CD4-positive, alpha-beta T cell treated with Interleukin-15 for 1 hour (primary cell): ENCODE results near the gene PRDM9.
A peak's percentile ranks its signal among the peaks of the same experiment; 100 is the strongest.
"Not testable (repeated sequence)": the region's sequence is repeated elsewhere in the genome, so short reads cannot be mapped to it uniquely, and the experiment has no call there.

Source experiments
- DNase-seq: peaks from one replicate; pipeline ENCODE4 v3.0.0-alpha.2; 2020

PRDM9 gene

DNA sequence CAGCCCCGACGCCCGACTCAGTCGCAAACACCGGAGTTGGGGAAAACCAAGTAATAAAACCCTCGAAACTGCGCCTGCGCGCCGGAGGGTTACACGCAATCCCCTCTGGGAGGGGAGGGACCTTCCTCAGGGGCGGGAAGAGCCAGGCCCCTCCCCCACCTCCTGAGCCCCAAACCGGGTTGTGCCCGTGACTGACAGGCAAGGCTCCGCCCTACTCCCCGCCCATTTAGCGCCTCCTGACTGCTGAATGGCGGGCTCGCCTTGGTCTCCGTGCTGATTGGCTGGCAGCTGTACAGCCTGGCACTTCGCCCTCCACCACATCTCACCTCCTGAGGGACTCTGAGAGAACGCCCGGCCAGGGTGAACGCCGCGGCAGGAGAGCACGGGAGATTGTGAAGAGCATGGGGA, at the start of gene PRDM9:
Gene PRDM9, plus strand, starts transcription at position 332 of the 408 bp plus-strand sequence. CDS start 1,425 bp downstream, outside the sequence.
- peak; percentile 22 for DNase-seq

DNA sequence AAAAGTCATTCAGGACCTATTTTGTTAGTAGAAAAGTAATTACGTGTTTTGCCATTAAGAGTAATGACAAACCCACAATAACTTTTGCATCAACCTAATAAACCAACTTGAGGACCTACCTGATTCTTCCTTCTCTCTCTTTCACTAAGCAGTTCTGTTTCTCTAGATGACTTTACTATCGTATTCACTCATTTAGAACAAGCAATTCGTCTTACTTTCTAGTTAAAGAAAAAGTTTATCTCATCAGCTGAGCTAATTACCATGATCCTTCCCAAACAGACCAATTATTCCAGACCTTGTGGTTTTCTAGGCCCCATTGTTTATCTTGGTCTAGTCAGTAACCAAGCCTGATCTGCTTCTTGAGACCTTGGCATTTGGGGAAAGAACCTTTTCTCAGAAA, 49.6 kb upstream of the PRDM9 start:
- no peak for DNase-seq

DNA sequence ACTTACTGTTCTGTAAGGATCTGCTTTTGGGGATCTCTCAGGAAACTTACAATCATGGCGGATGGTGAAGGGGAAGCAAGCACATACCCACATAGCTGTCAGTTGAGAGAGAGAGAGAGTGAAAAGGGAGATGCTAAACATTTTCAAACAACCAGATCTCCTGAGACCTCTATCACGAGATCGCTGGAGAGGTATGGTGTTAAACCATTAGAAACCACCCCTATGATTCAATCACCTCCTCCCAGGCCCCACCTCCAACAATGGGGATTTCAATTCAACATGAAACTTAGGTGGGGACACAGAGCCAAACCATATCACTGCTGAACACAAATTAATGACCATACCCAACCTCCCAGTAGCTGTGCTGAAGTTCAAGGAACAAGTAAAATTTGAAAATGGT, 48.2 kb upstream of the PRDM9 start:
- no peak for DNase-seq

DNA sequence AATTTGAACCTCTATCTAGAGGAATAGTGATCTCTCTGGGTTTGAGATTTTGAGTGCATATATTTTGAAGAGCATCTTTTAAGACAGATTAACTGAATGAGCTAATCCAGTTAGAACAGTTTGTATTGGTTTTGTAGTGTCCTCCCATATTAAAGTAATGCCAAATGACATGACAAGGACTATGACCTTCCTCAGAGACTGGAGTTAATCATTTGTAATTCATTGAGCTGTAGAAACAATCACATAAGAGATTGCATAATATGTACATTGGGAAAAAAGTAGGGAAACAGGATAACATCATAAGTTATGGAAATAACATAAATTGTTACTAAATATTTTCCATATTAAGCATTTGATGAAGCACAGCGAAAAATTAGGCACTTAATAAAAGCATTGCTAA, 45.8 kb upstream of the PRDM9 start:
- no peak for DNase-seq

DNA sequence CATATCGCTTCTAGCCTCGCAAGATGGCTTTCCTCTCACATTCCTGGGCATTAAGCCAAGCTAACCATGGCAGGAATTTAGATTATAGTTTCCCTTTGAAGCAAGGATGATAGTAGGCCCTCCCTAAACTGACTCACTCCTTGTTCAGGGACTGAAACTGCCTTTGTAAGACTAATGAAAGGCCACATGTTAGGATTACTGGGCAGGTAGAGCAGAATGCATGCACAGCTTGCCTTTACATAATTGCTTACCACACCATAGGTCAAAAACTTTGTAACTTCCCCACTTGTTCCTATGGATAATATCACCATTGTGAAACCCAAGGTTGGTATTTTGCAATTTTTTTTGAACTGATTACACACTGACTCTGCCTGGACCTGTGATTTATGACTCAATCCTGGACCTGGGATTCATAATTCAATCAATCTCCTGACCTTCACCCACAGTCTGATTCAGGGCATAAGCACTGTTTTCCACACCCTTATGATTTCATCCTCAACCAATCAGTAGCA, 41.0 kb upstream of the PRDM9 start:
- DNase-seq, result no peak

DNA sequence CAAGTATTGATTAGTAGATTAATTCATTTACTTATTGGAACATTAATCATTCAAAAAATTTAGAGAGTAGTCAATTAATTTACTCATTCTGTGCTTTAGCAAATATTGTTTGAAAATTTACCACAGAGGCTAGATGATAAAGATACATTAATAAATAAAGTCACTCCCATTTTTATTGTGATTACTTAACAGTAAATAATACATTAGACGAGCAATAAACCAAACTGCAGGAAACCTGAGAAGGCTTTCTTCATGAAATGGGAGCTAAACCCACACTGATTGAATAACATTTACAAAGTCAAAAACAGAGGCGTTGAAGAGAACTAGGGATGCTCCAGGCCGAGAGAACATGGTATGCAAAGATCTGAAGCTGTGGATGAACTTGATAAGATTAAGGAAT, 38.8 kb upstream of the PRDM9 start:
- no peak for DNase-seq

DNA sequence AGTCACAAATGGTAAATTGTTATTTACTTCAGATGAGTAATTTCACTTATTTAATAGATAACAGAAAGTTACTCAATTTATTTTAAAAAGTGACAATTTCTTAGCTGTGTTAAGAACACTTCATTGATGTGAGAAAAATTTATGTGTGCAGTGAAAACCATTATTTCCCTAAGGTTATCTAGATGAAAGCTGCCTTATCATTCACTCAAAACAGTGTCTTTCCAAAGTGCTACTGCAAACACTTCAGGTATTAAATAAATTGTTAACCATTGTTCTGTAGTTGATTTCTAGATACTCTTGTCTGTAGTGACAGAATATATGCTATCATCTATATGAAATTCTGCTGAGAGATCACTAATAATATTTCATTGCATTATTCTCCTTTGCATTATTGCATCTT, 33.5 kb upstream of the PRDM9 start:
- no peak for DNase-seq

DNA sequence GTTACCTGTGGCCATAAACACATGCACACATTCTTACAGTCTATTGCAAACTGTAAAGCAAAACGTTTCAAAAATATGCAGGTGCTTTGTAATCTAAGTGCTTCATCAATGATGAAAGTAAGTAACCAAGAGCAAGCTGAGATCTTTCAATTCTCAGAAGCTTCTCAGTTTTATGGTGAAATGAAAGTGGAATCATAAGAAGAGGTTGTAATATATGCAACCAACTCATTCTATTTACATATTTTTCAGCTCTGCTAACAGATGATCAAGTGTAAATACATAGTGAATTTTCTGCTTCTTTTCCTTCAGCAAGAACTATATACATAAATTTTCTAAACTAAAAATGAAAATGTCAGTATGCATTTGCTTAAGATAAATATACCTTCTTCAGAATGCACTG, 33.1 kb upstream of the PRDM9 start:
- no peak for DNase-seq

DNA sequence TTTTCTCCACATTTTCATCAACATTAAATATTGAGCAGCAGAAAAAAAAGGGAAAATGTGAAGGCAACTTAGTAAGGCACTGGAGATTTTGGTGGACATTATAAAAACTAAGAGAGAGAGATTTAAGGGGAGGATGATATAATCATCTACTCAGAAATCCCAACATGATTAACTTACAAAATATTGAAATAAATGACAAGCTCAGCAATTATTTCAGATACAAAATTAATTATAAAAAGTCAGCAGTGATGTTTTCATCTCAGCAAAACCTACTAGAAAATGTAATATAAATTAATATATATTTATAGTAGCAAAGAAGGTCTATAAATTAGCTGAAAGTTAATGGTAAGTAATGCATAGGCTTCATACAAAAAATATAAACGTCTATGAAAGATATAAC, 30.8 kb upstream of the PRDM9 start:
- no peak for DNase-seq

DNA sequence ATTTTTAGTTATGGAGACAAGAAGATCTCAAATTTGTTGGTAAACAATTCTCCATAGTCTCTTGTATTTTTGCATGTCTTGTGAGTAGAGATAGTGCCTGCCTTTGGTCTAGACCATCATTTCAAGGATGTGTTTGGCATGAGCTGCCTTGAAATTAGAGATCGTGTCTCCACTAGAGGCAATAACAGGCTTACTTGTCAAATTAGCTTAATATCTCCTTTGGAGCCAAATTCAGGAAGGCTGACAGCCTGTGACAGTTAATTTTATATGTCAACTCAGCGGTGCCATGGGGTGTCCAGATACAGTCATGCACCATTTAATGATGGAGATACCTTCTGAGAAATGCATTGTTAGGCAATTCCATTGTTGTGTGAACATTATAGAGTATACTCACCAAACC, 24.8 kb upstream of the PRDM9 start:
- DNase-seq, result no peak

DNA sequence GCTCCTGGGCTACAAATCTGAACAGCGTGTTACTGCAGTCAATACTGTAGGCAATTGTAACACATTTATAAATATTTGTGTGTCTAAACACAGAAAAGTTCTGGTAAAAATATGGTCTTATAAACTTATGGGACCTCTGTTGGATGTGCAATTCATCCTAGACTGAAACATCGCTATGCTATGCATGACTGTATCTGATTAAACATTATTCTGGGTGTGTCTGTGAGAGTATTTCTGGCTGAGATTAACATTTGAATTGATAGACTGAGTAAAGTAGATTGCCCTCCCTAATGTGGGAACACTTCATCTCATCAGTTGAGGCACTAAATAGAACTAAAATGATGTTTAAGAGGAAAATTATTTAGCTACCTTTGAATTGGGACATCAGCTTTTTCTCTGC, 24.3 kb upstream of the PRDM9 start:
- no peak for DNase-seq

DNA sequence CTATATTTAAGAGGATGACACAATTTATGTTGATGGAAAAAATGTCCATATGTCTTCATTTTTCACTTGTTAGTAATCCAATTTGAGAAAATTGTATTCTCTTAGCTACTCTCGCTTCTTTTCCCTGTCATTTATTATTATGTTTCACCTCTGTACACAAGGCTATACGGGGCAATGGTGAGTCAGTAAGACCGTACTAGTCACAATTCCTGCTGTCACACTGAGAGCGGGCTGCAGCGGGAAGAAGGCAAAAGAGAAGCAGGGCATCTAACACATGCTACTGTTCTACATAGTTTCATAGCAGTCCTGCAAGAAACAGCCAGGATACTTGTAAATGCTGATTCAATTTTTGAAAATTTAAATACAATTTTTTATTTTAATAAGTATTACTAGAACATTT, 23.3 kb upstream of the PRDM9 start:
- no peak for DNase-seq

DNA sequence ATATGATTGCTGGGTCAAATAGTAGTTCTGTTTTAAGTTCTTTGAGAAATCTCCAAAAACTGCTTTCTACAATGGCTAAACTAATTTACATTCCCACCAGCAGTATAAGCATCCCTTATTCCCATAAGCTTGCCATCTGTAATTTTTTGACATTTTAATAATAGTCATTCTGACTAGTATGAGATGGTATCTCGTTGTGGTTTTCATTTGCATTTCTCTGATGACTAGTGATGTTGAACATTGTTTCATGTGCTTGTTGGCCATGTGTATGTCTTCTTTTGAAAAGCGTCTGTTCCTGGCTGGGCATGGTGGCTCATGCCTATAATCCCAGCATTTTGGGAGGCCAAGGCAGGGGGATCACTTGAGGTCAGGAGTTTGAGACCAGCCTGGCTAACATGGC, 21.2 kb upstream of the PRDM9 start:
- not testable (repeated sequence) for DNase-seq

DNA sequence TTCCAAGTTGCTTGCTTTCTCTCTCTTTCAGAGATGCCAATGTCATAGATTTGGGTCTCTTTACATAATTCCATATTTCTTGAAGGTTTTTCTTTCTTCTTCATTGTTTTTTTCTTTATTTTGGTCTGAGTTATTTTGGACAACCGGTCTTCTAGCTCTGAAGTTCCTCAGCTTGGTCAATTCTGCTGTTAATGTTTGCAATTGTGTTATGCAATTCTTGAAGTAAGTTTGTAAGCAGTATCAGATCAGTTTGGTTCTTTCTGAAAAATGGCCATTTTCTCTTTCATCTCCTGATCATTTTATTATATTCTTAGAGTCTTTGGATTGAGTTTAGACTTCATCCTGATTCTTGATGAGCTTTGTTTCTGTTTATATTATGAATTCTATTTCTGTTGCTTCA, 16.4 kb upstream of the PRDM9 start:
- DNase-seq, result no peak

DNA sequence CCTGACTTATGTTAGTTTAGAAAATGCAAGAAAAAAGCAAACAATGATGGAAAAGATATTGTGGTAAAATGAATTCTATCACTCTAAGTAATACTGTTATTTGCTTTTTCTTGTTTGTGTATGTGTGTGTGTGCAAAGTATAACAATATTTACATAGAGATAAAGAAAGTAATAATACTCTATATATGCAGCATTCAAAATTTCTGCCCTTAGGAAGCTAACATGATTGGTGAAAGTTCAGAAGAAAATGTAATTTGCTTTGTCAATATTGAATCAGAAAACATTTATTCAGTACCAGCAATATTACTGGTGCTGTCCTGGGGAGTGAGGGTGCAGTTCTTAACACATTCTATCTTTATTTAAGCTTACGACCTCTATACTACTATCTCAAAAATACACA, 12.9 kb upstream of the PRDM9 start:
- DNase-seq, result no peak

DNA sequence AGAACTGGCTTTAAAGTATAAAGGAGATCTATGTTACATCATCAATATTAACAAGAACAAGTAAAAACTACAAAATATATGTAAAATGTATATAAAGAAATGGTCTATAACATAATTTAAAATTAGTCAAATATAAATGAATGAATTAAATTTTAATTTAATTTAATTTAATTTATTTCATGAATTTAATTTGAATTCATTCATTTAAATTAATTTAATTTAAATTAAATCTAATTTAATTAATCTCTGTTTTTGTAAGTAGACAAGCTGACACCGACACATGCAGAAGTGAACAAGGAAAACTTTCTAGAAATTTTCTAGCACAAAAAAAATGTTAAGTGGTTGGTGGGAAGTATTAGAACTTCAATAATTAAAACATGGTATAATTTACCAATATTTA, 10.8 kb upstream of the PRDM9 start:
- DNase-seq, result no peak

DNA sequence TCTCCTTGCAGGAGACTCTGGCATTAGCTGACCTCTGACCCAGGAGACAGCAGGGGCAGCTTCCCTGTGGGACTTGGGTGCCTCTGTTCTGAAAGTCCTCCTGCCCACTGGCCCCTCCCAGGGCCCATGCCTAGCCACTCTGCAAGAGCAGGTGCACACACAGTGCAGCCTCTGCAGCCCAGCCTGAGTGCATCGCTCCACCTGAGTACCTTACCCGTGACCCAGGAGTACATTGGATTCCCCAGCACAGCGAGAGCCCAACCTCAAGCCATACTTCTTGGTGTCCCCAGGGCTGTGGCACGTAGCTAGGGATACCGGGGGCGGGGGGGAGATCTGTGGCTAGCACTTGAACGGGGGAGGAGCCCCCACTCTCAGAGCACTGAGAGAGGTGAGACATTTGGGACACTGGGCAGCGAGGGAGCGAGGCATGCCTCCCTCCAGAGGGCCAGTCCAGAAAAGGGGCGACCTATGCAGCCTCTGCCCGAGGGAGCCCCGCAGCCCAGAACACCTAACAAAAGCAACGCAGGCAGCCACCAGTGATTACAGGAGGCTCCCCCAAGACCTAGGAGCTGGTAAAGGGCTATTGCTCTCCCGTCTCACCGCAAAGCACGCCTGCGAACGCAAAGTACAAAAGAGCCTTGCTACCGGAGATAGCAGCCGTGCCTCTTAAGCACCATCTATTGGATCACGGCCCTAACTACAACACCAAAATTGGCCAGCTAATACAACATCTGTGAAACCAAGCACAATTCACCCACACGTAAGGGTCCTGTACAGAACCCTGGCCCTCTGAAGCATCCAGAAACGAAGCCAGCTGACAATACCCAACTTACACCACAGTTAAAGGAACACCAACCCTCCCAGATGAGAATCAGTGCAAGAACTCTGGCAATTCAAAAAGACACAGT, 826 bp upstream of the PRDM9 start:
- no peak for DNase-seq

DNA sequence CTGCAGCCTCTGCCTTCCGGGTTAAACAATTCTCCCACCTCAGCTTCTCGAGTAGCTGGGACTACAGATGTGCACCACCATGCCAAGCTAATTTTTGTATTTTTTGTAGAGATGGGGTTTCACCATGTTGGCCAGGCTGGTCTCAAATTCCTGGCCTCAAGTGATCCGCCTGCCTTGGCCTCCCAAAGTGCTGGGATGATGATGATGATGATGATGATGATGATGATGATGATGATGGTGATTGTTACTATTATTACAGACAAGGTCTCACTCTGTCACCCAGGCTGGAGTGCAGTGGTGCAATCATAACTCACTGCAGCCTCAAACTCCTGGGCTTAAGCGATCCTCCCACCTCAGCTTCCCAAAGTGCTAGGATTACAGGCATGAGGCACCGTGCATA, 3.0 kb downstream of the PRDM9 start:
- not testable (repeated sequence) for DNase-seq

DNA sequence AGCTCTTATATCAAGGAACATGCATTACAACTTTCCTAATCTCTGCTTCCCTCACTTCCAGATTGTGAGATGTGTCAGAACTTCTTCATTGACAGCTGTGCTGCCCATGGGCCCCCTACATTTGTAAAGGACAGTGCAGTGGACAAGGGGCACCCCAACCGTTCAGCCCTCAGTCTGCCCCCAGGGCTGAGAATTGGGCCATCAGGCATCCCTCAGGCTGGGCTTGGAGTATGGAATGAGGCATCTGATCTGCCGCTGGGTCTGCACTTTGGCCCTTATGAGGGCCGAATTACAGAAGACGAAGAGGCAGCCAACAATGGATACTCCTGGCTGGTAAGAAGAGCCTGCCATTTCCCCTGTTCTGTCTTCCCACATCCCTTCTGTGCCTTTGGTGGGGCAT, 15.1 kb downstream of the PRDM9 start:
- no peak for DNase-seq

DNA sequence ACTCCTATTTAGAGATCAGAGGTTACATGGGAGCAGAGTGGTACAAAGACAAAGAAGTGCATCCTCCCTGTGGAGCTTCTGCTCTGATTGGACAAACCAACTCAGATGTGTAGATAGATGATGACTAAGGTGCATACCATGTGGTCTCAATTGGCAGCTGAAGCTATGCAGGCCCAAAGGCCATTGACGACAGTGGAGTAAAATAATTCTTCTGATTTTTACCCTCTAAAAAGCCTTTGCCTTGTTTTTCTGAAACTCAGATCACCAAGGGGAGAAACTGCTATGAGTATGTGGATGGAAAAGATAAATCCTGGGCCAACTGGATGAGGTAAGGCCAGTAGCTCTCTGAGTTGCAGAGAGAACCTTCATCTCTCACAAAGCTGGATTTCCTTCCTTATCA, 15.6 kb downstream of the PRDM9 start:
- DNase-seq, result no peak

DNA sequence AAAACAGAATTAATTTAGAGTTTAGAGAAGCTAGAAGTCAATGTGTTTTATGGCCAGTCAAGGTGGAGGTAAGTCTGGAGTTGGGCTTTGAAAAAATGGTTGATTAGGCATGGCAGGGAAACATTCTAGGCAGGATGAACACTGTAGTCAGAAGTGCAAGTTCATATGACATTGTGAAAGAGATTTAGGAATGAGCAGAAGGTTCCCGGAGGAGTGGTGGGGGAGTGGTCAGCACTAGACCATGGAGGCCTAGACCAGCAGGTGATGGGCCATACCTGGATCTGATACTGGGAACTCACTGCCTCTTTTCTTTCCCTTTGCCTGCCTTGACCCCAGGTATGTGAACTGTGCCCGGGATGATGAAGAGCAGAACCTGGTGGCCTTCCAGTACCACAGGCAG, 16.6 kb downstream of the PRDM9 start:
- no peak for DNase-seq

DNA sequence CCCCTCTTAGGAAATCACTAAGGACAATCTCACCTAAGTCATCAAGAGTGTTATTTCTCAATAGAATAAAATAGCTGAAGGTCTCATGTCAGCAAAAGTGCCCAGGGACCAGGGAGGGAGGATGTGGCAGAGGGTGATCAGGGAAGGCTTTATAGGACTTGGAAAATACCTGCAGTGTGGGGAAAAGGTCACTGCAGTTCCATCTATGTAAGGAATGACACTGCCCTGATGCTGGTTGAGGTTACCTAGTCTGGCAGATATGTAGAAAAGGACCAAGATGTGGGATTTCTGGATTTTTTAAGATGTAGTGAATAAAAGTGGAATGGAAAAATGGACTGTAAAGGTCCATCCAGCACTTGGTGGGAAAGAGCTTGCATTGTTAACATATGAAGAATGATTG, 18.3 kb downstream of the PRDM9 start:
- DNase-seq, result no peak

DNA sequence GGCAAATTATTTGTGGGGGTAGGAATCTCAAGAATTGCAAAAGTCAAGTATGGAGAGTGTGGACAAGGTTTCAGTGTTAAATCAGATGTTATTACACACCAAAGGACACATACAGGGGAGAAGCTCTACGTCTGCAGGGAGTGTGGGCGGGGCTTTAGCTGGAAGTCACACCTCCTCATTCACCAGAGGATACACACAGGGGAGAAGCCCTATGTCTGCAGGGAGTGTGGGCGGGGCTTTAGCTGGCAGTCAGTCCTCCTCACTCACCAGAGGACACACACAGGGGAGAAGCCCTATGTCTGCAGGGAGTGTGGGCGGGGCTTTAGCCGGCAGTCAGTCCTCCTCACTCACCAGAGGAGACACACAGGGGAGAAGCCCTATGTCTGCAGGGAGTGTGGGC, 19.2 kb downstream of the PRDM9 start:
- DNase-seq, result not testable (repeated sequence)

DNA sequence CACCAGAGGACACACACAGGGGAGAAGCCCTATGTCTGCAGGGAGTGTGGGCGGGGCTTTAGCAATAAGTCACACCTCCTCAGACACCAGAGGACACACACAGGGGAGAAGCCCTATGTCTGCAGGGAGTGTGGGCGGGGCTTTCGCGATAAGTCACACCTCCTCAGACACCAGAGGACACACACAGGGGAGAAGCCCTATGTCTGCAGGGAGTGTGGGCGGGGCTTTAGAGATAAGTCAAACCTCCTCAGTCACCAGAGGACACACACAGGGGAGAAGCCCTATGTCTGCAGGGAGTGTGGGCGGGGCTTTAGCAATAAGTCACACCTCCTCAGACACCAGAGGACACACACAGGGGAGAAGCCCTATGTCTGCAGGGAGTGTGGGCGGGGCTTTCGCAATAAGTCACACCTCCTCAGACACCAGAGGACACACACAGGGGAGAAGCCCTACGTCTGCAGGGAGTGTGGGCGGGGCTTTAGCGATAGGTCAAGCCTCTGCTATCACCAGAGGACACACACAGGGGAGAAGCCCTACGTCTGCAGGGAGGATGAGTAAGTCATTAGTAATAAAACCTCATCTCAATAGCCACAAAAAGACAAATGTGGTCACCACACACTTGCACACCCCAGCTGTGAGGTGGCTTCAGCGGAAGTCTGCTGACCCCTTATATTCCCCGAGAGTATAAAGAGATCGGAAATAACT, 20.0 kb downstream of the PRDM9 start:
- not testable (repeated sequence) for DNase-seq
